Renal cortex interstitium (tissue), 15 donors: ENCODE measurements around the gene RIC8B. TPM values are rescaled to one million over a fixed set of nuclear protein-coding genes. Genes with fewer than 3 reads are reported as not detected.
A peak's percentile ranks its signal among the peaks of the same experiment; 100 is the strongest.
"Not testable (repeated sequence)": the region's sequence is repeated elsewhere in the genome, so short reads cannot be mapped to it uniquely, and the experiment has no call there.

Experiments used
- DNase-seq, 11 donors: peaks; one replicate each; pipeline ENCODE4 v3.0.0-alpha.2; 2013; ENCODE audit warnings: low read depth in 9 of 11, low spot score in 4 of 11; ENCODE audit errors: extremely low read depth in 1 of 11
- long read RNA-seq, 16 experiments: transcript quantifications; one replicate each; lab custom pipeline, GENCODE V29; 2026
- polyA plus RNA-seq, 3 donors: library from polyadenylated mRNA; unstranded; fragments of 120-200 nt; gene quantifications; one replicate each; pipeline ENCODE4 v1.2.1, GENCODE V29; 2013; ENCODE audit not compliant: insufficient read length in 3 of 3

Gene RIC8B, protein sequence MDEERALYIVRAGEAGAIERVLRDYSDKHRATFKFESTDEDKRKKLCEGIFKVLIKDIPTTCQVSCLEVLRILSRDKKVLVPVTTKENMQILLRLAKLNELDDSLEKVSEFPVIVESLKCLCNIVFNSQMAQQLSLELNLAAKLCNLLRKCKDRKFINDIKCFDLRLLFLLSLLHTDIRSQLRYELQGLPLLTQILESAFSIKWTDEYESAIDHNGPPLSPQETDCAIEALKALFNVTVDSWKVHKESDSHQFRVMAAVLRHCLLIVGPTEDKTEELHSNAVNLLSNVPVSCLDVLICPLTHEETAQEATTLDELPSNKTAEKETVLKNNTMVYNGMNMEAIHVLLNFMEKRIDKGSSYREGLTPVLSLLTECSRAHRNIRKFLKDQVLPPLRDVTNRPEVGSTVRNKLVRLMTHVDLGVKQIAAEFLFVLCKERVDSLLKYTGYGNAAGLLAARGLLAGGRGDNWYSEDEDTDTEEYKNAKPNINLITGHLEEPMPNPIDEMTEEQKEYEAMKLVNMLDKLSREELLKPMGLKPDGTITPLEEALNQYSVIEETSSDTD
- polyA plus RNA-seq: 10 to 100 TPM; 24.5 to 27.6 (median 27.5) TPM
- long read RNA-seq, donor 1, partial matches to known transcripts: 0 of 1 reads
- long read RNA-seq, donor 1, other reads (novel, unspliced or antisense): 0 of 1 reads
- long read RNA-seq, donor 2: 0 reads
- long read RNA-seq, donor 3, full-length matches to known transcripts: 5 of 5 reads
- long read RNA-seq, donor 3, partial matches to known transcripts: 0 of 5 reads
- long read RNA-seq, donor 3, other reads (novel, unspliced or antisense): 0 of 5 reads
- long read RNA-seq, donor 4, partial matches to known transcripts: 0 of 2 reads
- long read RNA-seq, donor 4, other reads (novel, unspliced or antisense): 0 of 2 reads
- long read RNA-seq, donor 5: 0 reads
- long read RNA-seq, donor 6: 0 reads
- long read RNA-seq, donor 7, partial matches to known transcripts: 0 of 4 reads
- long read RNA-seq, donor 7, other reads (novel, unspliced or antisense): 0 of 4 reads
- long read RNA-seq, donor 8, partial matches to known transcripts: 0 of 2 reads
- long read RNA-seq, donor 8, other reads (novel, unspliced or antisense): 0 of 2 reads
- long read RNA-seq, donor 9, full-length matches to known transcripts: 5 of 5 reads
- long read RNA-seq, donor 9, partial matches to known transcripts: 0 of 5 reads
- long read RNA-seq, donor 9, other reads (novel, unspliced or antisense): 0 of 5 reads
- long read RNA-seq, donor 10, full-length matches to known transcripts: 5 of 5 reads
- long read RNA-seq, donor 10, partial matches to known transcripts: 0 of 5 reads
- long read RNA-seq, donor 10, other reads (novel, unspliced or antisense): 0 of 5 reads
- long read RNA-seq, donor 11, partial matches to known transcripts: 0 of 2 reads
- long read RNA-seq, donor 11, other reads (novel, unspliced or antisense): 0 of 2 reads
- long read RNA-seq, donor 12, partial matches to known transcripts: 0 of 3 reads
- long read RNA-seq, donor 12, other reads (novel, unspliced or antisense): 0 of 3 reads
- long read RNA-seq, donor 13: 0 reads
- long read RNA-seq, donor 14, full-length matches to known transcripts: 3 of 3 reads
- long read RNA-seq, donor 14, partial matches to known transcripts: 0 of 3 reads
- long read RNA-seq, donor 14, other reads (novel, unspliced or antisense): 0 of 3 reads
- long read RNA-seq, donor 15, partial matches to known transcripts: 0 of 1 reads
- long read RNA-seq, donor 15, other reads (novel, unspliced or antisense): 0 of 1 reads
- long read RNA-seq, donor 16, full-length matches to known transcripts: 7 of 34 reads
- long read RNA-seq, donor 16, partial matches to known transcripts: 27 of 34 reads
- long read RNA-seq, donor 16, other reads (novel, unspliced or antisense): 0 of 34 reads

DNA sequence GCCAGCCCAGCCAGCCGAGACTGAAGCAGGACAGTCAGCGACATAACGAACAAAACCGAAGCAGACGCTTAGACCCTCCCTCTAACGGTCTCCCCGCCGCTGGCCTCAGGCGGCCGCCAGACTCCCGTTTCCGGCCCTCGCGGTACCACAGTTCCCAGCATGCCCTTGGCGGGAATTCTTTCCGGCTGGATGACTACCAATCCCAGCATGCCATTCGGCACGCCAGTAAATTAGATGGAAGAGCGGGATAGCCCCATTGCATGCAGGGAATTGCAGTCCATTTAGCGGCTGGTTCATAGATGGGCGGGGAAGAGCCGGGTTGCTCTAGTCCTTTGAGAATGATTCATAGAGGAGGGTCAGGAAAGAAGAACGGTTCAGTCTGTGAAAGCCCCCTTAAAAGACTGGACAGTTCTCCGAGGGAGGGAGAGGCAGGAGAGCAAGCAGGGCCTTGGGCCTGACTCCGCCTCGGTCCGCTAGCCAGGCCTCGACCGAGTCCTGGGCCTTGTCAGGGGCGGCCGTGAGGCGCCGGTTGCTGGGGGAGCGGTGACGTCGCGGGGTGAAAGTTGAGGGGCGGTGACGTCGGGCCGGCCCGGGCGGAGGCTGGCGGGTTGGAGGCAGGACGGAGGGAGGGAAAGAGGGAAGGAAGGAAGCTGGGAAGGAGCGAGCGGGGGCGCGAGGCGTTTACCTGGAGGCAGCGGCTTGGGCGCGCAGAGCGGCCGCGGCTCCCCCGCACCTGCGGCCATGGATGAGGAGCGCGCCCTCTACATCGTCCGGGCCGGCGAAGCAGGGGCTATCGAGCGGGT, at the start of gene RIC8B:
TSS of gene RIC8B (plus strand) at position 678 of the 803 bp plus-strand sequence. CDS start at position 742, 64 bp downstream.
- DNase-seq: peak; percentile 94 to 99 (median 97)

DNA sequence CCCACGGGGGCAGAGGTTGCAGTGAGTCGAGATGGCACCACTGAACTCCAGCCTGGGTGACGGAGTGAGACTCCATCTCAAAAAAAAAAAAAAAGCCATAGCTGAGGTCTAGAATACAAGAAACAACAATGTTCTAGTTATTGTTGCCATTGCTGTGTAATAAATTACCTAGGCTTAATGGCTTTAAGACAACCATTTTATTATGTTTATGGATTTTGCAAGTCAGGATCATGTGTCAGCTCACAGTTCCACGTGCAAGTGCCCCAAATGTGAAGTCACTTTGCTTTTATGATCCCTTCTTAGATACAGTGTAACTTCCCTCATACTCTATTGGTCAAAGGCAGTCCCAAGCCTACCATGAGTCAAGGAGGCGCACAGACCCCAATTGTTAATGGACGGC, 49.5 kb upstream of the RIC8B start:
- no peak for DNase-seq

DNA sequence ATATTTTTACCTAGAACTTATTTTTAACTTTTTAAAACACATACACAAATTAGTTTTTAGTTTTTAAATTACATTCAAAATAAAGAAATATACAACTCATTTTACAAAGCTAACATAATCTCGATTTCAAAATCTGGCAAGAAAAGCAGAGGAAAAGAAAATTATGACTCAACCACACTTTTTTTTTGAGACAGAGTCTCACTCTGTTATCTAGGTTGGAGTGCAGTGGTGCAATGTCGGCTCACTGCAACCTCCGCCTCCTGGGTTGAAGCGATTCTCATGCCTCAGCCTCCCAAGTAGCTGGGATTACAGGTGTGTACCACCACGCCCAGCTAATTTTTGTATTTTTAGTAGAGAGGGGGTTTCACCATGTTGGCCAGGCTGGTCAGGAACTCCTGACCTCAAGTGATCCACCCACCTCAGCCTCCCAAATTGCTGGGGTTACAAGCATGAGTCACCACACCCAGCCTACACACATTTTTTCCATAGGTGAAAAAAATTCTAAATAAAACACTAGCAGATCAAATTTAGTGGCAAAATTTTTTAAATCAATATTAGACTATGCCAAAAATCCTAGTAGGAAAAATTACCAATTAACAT, 47.8 kb upstream of the RIC8B start:
- DNase-seq: not testable (repeated sequence)

DNA sequence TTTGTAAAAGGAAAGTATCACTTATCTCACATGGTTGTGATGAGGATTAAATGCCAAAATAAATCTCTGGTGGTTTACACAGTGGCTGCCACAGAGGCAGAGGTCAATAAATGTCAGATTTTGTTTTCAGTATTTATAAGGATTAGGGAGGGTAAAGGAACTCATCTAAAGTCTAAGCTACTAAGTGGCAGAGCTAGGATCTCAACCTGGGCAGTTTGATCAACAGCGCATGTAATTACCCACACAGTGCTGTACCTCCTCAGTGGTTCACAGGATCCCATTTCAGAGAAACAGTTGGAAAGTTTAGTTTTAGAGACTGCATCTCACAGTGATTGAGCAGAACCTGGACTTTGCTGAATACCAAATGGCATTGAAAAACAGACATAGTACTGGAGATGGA, 44.9 kb upstream of the RIC8B start:
- peak in 4 of 11 donors; percentile 33 to 37 (median 36) for DNase-seq

DNA sequence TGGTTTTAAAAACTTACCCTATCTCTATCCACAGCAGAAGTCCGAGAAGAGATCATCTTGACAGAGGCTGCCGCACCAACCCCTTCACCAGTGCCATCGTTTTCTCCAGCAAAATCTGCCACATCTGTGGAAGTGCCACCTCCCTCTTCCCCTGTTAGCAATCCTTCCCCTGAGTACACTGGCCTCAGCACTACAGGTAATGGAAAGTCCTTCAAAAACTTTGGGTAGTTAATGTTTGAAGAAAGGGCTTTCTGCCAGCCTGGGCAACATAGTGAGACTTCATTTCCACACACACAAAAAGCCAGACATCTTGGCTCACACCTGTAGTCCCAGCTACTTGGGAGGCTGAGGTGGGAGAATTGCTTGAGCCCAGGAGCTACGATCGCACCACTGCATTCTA, 41.6 kb upstream of the RIC8B start:
- DNase-seq: no peak

DNA sequence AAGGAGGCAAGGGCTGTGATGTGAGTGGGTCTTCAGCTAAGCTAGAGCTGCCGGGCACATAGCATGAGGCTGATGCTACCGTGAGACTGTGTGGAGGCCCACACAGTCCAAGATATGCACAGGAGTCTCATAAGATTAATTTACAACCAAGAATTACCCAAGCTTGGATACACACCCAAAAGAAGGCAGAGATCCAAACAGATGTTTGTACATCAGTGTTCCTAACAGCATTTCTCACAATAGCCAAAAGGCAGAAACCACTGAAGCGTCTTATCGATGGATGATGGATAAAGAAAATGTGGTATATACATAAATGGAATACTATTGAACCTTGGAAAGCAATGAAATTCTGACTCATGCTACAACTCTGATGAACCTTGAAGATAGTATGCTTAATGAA, 40.8 kb upstream of the RIC8B start:
- DNase-seq: no peak

DNA sequence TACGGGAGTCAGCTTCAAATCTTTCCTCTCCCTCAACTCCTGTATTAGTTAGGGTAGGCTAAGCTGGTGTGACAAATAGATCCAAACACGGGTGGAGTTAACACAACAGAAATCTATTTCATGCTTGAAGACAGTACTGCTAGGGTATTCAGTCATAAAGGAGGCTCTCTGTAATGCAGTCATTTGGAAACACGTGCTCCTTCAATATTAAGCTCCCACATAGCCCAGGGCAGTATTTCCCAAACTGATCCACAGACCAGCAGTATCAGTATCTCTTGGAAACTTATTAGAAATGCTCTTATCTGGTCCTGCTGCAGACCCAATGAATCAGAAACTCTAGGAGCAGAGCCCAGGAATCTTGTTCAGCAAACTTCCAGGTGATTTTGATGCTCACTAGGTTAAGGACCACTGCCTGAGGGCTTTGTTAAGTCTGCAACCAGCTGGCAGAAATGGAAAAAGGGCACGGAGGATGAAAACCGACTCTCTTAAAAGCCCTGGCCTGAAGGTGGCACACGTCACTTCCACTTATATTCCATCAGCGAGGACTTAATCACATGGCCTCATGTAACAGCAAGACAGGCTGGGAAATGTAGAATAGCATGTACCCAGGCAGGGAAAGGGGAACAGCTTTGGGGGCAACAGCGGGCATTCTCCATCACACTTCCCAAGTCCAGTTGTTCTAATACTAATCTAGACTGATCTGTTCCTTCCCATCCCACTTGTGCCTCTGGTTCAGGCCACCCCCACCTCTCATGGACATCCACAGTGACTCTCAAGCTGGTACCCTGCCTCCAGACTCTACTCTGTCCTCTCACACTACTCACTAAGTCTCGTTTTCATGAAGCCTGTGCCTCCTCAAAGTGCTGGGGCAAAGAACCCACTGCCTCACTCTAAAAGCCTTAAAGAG, 38.2 kb upstream of the RIC8B start:
- no peak for DNase-seq

DNA sequence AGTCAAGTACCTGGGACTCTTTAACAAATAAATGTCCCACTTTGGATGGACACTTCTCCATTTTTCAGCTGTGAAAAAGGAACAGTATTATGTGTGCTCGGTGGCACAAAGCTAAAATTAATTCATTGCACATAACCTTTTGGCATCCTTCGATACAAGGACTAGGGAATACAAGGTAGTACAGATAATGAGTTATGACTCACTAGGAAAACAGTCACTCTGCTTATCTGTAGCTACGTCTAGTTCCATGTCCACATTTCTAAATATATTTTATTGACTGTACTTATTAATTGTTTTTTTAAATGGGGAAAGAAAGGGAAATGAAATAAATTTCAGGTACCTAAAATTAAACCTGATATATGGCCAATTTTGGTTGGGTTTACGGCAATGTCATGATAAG, 35.2 kb upstream of the RIC8B start:
- DNase-seq: no peak

DNA sequence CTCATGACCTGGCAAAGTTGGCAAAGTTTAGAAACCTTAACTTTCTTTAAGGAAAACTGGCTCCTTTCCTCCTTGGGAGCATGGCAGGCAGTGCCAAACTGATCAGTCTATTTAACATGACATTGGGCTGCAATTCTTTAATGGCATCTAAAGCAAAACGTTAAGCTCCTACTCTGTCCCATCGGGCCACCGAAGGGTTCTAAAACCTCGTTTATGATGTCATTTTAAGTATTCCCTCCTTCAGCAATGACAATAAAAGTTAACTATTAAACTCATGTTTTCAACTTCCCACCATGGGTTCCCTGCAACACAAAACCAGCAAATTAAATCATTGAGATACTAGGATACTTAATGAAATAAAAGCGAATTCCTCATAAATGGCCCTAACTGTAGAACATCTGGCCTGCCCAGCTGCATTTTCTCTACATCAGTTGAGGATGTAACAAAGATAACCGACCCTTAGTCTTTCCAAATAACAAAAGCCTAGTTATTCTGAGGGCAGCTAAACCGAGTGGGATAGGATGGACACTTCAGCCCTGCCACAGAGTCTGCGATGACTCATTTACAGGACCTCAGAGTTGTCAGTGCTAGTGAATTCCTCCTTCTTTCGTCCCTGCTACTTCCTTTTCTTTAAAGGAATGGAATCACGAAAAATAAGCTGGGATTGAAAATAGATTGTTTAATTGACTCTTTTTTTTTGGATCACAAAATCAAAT, 34.5 kb upstream of the RIC8B start:
- DNase-seq: no peak

DNA sequence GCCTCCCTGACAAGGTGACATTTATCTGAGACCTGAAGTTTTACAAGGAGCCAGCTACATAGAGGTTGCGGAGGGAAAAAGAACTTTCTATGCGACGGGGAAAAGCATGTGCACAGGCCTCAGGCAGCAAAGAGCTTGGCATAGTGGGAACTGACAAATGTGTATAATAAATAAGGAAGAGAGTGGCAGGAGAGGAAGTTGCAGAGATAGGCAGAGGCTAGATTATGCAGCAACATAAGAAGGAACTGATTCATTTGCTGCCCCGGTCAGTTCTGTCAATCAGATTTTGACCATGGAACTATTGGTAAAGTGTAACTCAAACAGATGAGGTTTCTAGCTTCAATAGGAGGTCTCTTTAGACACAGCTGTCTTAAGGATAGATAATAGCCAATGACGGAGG, 33.7 kb upstream of the RIC8B start:
- no peak for DNase-seq

DNA sequence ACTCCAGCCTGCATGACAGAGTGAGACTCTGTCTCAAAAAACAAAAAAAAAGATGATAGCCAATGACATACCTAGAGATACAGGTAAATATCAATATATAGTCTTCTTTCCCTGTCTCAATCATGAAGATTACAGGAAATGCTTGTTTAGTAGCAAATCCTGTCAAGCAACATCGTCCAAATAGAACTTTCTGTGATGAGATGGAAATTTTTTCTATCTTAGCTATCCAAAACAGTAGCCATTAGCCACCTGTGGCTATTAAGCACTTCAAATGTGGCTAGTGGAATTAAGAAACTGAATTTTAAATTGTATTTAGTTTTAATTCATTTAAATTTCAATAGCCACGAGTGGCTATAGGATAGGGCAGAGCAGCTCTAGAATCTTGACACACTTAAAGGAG, 33.2 kb upstream of the RIC8B start:
- no peak for DNase-seq

DNA sequence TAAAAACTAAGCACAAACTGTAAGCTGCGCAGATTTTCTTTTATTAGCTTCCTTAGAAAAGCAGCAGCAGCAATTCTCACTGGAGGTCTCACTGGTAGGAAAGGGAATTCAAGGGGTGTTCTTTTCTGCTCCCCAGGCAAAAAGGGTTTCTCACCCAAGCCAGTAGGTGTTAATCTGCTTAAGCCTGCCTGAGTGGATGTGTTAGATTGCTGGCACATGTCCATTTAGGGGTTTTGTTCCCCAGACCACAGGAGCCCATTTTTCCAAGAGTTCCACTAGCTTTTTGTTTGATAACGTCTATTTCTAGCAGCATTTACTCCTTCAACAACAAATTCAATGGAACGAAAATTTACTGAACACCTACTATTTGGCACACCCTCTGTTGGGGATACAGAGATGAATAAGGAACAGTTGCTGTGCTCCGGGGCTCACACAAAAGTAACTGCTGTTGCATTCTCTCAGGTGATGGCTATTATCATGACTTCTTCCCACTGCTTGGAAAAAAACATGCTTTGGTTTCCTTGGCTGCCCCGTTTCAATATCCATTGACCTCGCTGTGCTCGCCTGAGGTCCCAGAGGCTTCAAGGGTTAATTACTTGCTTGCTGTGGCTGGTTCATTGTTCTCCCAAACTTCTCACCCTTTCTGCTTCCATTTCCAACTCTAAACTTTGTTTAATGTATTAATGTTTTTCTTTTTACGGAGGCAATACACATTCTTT, 31.1 kb upstream of the RIC8B start:
- DNase-seq: no peak

DNA sequence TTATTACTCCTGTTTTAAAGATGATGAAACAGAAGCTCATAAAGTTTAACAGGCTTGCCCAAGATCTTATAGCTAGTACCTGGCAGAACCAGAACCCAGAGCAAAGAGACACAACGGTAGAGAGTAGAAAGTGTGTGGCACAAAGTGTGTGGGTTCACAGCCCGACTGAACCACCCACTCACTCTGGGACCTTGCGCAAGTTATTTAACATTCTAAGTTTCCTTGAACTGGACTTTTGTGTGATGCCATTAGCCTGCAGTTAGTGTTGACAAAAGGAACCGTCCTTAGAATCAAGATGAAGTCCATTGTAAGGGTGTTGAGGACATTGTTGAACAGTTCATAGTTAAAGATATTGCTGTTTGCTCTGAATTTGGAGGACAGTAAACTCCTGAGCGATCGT, 29.9 kb upstream of the RIC8B start:
- DNase-seq: no peak

DNA sequence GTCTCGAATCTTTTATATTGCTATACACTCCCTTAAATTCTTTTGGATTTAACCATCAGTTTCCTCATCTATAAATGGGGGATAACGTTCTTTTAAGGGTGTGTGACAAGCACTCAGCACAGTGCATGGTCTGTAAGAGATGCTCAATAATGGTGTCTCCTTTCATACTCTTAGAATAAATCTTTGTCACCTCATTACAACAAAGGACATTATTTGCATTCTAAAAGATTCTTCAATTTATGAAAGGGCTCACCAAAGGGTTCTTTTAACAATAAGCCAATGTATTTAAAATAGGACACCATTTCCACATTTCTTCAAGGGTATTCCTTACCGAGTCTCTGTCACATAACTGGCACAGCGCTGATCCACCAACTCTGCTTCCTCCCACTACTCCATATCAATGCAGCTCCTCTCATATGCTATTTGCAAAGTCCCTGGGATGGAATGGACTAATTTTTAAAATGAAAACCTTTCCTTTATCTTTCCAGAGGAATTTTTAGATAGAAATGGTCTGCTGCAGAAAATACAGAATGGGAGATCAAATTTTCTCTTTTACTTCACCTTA, 29.2 kb upstream of the RIC8B start:
- no peak for DNase-seq
